GM21423 (cell line): Measurements from ENCODE around the gene COL21A1.

Source experiments
- ATAC-seq: cut with Tn5 transposase; IDR thresholded peaks from one replicate; pipeline ENCODE4 v1.9.1; 2021; ENCODE audit warnings: mild to moderate bottlenecking, moderate library complexity; ENCODE audit not compliant: unreplicated experiment

COL21A1 gene

DNA sequence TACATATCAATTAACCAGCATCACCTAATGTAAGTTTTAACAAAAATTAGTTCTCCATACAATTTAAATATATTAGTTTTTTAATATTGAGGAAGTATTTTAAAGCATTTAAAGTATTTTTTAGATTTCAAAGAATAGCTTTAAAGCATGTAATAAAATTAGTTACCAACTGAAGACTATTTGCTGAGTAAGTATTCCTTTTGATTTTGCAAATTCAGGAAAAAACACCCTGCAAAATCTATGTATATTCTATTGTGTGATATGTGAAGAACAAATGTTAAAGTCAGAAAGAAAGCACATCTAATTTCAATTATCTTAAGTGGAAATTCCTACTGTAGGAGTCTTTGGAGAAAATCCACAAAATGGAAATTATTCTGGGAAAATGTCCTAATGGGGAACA lies 107.3 kb downstream of the COL21A1 start:
- no peak for ATAC-seq

DNA sequence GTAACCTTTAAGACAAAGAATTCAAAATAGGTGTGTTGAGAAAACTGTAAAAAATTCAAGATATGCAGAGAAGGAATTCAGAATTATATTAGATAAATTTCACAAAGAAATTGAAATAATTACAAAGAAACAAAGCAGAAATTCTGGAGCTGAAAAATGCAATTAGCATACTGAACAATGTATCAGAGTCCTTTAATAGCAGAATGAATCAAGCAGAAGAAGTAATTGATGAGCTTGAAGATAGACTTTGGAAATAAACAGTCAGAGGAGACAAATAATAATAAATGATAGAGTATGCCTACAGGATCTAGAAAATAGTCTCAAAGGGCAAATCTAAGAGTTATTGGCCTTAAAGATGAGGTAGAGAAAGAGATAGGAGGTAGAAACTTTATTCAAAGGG lies 131.7 kb downstream of the COL21A1 start:
- no peak for ATAC-seq

DNA sequence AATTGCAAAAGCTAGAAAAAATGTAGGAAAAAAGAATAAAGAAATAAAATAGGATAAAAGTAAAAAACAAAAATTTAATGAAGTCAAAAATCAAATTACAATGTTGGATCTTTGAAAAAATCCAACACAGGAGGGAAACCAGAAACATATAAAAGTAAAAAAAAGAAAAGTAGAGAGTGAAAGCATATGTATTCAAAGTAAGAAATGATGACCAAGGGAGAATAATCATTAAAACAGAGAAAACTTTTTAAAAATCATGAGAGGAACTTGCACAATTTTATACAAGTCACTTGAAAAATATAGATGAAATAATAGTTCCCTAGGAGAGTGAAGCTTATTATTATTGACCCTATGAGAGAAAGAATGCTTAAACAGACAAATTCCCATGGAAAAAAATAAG lies 138.2 kb downstream of the COL21A1 start:
- no peak for ATAC-seq

DNA sequence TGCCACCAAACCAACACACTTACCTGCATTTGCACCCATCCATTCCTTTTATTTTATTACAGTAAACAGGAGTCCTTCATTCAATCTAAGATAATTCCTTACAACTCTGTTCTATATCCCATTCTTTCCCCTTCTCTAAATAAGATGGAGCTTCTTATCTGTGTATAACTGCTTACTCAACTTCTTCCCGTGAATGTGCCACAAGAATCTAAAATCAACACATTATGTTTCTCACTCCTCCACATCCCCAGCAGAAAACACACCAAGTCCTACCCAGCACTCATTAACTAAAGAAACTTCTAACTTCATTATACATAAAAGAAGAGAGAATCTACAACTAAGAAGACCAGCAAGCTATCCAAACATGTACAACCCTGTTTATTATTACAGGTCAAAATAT lies 141.1 kb downstream of the COL21A1 start:
- no peak for ATAC-seq

DNA sequence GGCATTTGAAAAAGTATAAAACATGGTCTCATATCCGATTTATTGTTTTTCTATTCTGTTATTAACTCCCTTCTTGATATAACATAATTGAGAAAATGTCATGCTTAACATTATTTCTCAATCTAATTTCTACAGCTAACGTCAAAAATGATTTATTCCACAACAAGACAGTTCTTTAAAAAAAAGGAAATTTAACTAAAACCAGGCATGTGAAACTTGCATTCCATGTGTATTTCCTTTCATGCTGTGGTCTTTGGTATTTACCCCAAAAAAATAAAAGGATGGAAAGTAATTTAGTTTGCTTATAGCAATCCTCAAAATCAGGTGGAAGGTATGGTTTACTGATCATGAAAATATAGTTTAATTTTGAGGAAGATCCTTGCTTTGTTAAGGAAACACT lies 142.8 kb downstream of the COL21A1 start:
- no peak for ATAC-seq

DNA sequence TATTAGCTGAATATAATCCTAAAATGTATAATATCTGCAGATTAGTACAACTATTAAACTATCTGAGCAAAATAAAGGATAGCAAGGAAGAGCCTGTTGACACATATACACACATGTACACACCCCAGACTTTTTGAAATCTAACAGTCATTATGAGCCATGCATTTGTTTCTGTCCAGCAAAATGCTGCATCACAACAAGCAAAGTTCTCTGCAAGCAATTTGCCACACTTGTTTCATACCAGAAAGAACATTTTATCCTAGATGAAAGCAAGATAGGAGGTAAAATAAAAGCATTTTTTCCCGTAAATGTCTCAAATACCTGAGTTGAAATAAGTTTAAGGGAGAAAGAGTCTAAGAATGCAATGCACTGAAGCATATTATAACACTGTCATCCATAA lies 145.2 kb downstream of the COL21A1 start:
- no peak for ATAC-seq

DNA sequence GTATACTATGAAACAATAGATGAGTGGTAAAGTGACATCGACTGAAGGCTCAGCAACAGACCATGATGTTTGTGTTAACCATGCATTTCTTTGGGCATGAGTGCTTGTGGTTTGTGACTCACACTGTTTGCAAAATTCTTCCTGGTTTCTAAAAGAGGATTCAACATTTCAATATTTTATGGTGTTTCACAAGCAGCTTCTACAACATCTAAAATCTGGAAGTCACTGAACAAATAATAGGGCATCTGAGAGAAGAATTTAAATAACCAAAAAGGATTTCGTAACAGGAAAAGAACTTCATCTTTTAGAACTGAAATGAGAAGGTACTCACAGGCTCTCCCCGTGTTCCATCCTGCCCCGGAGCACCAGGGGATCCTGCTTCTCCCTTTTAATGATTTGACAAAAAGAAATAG lies 146.2 kb downstream of the COL21A1 start:
- no peak for ATAC-seq

DNA sequence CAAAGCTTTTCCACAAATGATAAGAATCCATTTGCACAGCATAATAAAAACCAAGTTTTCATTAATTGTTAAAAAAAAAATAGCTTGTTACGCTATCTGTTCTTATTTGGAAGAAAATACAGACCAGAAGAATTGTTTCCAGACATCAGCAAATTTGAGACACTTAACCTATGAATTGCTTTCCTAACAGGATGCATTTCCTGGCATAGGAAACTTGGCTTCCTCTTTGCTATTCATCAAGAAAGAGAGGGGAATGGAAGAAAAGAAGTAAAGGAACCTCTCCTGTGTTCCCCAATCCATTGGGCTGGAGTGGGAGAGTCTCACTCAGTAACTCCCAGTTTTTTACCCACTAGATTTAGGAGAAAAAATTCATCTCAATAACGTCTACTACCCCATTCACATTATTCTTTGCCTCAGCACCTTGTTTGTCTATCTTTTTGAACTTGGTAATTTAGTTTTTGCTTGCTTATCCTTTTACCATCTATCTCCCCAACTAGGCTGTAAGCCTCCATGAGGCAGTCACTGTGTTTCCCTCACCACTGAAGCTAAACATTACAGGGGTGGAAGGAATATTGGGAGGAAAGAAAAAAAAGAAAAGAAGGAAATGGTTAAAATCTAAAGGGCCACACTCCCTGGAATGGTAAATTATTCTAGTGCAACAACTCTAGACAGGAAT lies 150.3 kb downstream of the COL21A1 start:
- no peak for ATAC-seq

DNA sequence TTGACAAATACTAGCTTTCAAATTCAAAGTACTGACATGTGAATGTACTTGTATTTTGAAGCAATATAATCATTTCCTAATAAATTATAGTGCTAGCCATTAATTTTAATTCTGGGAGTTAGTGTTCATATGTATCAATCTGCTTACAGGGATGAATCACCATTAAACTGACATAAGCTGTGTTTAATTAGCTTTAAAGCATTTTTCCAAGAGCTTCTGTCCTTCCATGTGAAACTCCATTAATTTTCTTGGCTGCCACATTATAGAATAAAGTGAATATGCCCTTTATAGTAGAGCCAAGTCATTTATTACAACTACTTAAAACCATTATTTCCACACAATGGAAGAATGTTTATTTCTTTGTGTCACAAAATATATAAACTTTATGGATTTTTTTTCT lies 150.8 kb downstream of the COL21A1 start:
- ATAC-seq = no peak

DNA sequence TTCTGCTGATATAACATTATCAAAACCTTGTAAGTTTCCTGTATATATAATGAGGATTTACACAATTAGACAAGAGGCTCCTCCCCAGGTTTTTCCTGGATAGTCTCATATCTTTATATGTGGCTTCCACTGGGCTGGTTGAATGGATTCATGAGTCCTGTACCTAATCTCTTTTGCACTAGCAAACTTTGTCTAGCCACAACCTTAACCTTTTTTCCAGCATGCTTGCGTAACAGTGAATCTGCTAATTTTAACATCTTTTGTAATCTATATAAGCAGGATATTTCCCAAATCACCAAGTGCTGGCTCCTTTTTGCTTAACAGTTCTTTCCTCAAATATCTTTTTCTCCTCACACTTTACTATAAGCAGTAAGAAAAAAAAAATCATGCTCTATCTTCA lies 153.6 kb downstream of the COL21A1 start:
- ATAC-seq = no peak

DNA sequence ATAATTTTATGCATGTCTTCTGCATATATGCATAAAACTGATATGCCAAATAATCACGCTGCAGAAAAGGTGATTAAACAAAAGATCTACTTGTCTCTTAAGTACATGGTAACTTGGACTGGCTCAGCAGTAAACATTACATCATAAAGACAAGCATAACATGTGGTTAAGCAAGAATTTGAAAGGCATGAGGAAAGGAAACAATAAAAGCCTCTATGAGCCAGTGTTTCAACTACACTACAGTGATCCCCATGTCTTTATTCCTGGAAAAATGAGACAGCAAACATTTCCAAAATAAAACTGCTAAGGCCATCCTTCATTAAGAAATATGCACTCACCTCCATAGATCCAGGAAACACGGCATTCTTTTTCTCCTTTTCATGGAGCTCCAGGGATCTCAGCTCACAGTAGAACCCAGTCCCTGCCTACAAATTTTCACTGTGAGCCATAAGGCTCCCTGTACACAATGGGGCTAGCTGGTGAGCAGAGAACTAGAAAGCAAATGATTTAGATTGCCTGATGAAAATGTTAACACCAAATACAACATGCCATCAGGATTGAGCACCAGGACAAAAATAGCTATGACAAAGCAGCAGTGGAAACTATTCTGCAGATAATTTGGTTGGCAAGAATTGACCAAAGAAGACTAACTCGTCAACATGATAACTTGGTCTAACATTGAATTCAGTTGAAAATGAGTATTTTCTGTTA lies 156.1 kb downstream of the COL21A1 start:
- ATAC-seq = no peak

DNA sequence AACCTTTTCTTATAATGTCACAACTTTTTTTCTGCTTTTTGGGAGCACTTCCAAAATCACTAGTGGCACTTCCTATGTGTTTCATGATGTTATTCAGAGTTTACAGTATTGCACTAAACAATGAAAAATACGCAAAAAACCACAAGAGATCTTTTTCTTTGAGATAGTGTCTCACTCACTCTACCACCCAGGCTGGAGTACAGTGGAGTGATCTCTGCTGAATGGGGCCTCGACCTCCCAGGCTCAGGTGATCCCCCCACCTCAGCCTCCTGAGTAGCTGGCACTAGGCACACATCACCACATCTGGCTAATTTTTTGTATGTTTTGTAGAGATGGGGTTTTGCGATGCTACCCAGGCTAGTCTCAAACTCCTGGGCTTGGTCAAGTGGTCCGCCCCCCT lies 158.7 kb downstream of the COL21A1 start:
- no peak for ATAC-seq

DNA sequence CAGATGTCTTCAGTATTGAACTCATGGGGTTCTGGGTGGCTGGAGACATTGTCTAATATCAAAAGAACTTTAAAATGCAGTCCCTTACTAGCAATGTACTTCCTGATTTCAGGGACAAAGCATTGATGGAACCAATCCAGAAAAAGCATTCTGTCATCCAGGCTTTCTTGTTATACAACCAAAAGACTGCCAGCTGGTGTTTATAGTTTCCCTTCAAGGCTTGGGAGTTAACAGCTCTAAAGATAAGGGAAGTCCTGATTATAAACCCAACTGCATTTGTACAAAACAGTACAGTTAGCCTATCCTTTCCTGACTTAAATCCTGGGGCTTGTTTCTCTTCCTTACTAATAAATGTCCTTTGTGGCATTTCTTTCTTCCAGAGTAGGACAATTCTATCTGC lies 160.0 kb downstream of the COL21A1 start:
- ATAC-seq = no peak

DNA sequence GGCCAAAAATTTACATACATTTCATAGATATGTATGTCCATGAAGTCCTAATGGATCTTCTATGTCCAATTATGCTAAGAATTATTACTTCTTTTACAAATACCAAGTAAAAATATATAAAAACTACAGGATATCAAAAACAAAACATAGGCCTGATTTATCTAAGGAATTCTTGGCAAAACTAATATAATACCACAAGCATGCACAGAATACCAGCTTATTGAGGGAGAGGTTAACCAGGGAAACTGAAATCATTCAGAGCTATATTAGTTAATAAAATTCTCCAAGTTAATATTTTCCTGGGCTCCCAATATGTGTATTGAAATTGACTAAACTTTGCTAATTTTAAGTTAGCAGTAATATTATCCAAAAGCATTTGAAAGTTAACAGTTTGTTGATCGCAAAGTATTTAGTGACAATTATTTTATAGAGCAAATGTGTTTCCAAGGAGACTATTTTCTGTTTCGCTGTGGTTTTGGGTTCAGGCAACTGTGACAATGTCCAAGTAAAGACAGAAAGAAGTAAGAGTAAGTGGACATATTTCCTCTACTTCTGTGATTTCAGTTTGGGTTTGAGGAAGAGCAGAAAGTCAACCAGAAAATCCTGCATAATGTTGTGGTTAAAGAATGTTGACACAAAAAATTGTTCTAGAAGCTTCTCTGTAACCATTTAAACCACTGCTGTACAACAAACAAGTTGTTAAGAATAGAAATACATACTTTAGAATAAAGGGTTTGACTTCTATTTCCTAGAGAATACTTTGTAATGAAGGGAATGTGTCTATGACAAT lies 167.4 kb downstream of the COL21A1 start:
- ATAC-seq = no peak

DNA sequence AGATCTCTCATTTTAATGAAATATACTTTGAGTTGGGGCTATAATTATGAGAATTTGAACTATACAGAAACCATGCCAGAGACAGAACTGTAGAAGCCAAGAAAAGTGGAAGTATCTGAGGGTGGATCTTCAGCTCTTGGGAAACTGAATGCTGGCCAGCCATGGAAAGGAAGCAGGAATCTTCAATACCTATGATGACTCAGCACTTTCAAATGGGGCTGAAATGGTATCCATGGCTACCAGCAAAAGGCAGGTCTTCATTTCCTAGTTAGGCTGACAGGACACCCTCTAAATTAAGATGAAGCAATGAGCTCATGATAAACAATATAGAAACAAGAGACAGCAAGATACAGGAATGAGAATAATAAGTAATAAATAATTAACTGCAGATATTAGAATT lies 171.3 kb downstream of the COL21A1 start:
- ATAC-seq = no peak

DNA sequence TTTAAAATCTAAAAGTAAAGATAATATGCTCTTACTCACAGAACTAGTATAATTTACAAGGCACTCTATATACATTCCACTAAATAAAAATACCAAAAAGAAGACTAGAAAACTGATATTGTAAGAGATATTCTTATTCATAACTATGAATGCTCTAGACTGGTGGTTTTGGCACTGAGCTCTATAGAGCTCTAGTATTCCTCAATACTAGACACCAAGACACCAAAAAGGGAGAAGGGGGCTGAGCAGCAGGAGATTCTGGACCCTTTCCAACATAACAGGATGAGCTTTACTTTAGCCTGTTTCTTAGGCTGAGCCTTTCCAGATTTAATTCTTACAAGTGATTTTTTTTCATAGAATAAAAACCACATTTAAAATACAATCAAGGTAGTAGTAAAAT lies 173.6 kb downstream of the COL21A1 start:
- ATAC-seq = no peak

DNA sequence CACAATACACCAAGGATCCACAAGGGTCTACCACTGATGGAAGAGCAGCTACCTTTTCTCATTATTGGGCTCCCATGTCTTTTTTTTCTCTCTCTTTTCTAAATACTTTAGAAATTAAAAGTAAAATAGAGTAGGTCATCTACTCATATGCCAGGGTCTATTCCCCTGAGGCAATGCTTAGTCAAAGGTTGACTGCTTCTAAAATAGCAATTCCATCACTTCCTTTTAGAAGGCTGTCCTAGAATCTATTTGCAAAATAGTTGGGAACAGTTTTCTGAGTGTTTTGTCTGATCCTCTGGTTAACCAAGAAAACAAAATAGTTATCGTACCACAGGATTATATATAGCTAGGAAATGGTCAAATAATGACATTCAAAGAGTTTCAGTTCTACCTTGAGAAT lies 174.1 kb downstream of the COL21A1 start:
- no peak for ATAC-seq

DNA sequence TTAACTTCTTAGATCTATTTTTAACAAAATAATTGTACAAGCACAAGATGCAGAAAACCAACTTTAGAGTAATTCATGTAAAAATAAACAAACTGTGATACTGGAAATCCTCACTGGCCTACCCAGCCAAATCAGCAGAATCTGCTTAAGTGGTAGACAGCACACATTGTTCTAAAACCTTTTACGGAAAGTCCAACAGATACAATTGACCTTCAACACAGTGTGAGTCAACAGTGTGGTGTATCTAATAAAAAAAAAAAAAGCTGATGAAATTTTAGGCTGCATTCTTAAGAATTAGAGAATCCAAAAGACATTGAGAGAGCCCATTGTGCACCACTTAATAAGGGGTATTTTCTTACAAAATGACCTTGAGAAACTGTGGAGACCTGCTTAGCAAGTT lies 174.5 kb downstream of the COL21A1 start:
- no peak for ATAC-seq

DNA sequence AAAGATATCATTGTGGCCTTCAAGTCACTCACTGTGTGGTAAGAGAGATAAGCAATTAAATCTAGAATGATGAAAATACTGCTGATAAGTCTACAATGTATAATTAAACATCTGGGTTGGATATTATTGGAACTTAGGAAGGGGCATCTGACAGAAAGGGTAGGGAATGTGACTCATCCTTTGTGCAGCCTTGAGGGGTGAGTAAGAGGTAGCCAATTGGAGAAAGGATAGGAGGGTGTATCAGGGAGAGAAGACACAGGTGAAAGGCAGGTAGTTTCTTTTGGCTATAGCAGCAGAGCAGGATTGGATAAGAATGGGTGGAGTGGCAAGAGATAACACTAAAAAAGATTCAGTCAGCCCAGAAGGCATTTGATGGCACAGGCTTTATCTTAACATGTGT lies 182.0 kb downstream of the COL21A1 start:
- no peak for ATAC-seq

DNA sequence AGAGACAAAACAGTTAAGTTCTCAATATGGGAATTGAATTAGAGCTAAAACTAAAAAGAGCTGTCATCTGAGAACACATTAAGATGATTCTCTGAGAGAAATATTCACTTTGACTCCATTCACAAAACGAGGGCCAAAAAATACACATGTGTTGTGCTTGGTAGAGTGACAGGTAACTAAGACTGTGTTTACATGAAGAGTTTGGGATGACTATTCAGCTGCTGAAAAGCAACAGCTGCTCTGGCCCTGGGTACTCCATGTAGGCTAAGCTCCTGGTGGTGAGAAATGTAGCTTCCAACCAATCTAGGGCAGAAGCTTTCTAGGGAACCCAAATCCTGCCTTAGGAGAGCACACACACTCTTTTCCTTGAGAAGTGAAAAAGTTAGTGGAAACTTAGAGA lies 184.5 kb downstream of the COL21A1 start:
- ATAC-seq = no peak

DNA sequence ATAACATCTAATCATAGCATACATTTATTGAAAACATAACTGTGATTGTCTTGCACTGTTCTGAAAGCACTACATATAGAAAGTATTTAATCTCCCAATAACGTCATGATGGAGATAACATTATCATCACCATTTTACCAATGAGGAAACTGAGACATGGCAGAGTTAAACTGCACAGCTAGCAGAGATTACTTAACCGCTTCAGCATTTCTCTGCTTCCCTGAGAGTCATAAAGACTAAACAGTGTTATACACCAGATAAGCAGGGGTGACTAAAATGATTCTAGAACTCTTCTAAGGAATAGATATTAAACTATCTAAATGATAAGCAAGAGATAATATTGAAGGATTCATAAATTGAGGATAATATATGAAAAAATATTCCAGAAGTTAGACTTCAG lies 188.7 kb downstream of the COL21A1 start:
- ATAC-seq = no peak

DNA sequence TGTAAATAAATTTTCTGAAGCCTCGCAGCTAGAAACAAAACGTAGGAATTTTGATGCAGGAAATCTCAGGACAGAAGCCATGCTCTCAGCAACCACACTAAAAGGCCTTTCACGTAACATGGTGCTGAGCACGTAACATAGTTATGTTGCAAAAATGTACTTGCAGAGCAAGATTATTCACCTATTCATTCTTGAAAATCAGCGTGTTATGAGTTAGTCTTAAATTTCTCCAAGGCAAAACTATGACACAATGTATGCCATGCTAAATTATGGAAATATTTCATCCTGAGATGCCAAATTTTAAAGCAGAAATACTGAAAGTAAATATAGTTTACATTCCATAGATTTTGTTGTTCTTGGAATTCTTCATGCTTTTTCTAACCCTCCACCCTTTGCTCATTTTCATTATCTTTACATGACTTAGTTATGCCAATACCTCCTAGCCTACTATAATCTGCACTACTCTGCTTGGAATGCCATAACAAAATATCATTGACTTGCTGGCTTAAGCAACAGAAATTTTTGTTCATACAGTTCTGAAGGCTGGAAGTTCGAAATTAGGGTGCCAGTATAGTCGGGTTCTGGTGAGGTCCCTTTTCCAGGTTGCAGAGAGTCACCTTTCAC lies 192.2 kb downstream of the COL21A1 start:
- ATAC-seq = no peak
